Vagina (tissue), 2 donors: ENCODE data around the gene CATSPER3. TPM values are rescaled to one million over a fixed set of nuclear protein-coding genes. Genes with fewer than 3 reads are reported as not detected.

ENCODE experiments used
- DNase-seq, 2 donors: peaks; one replicate each; pipeline ENCODE4 v3.0.0-alpha.2; 2017; ENCODE audit errors: extremely low spot score in 2 of 2
- H3K27ac ChIP-seq: fragments of 200-600 bp; sonication (generic); one replicate; pipeline ENCODE4 v1.5.1; 2019
- H3K27me3 ChIP-seq: fragments of 200-600 bp; sonication (generic); one replicate; pipeline ENCODE4 v1.5.1; 2019
- H3K36me3 ChIP-seq, 2 donors: fragments of 200-600 bp; sonication (generic); one replicate each; pipeline ENCODE4 v1.5.1; 2017 to 2019
- H3K4me1 ChIP-seq: fragments of 200-600 bp; sonication (generic); one replicate; pipeline ENCODE4 v1.5.1; 2019
- H3K4me3 ChIP-seq, 2 donors: fragments of 200-600 bp; sonication (generic); 1 replicate in 1 of 2; 2 replicates in 1 of 2; pipeline ENCODE4 v1.5.1; 2016 to 2019
- H3K9me3 ChIP-seq: fragments of 200-600 bp; sonication (generic); one replicate; pipeline ENCODE4 v1.5.1; 2019
- CTCF ChIP-seq, 3 experiments: fragments of 450-650 bp in 2 of 3; fragments of 200-600 bp in 1 of 3; sonication (generic) in 1 of 3; IDR thresholded peaks; one replicate each; pipeline ENCODE4 v1.5.1; 2017 to 2019; ENCODE audit warnings: antibody characterized with exemption in 3 of 3, mild to moderate bottlenecking in 2 of 3, moderate library complexity in 2 of 3
- POLR2A ChIP-seq, 2 donors: fragments of 450-650 bp; IDR thresholded peaks; one replicate each; pipeline ENCODE4 v1.6.1; 2017; ENCODE audit warnings: antibody characterized with exemption in 2 of 2, mild to moderate bottlenecking in 2 of 2, moderate library complexity in 2 of 2
- POLR2AphosphoS5 ChIP-seq, 2 donors: sonication (generic); formaldehyde crosslinking; IDR thresholded peaks; one replicate each; pipeline ENCODE4 v1.9.0; 2017; ENCODE audit warnings: antibody characterized with exemption in 2 of 2, mild to moderate bottlenecking in 2 of 2, low read depth in 1 of 2; ENCODE audit not compliant: insufficient read depth in 1 of 2
- intact Hi-C: fragments of 100-400 bp; cut with DNase I; formaldehyde crosslinking; loops from one replicate; pipeline ENCODE4 v1.15.1; 2023
- total RNA-seq: library from RNA; depleted of rRNA; stranded (reverse); fragments of >200 nt; gene quantifications from one replicate; pipeline ENCODE4 v1.2.3, GENCODE V29; 2016

CATSPER3 gene
- total RNA-seq, 1 donor from 2014 or later = not detected

GRCh38 chr5:135050244-135050767 is 82.6 kb downstream of the CATSPER3 start:
- Histone ChIP-seq H3K27me3 (no peaks in the 10 kb centered on the region), H3K36me3 (no peaks in the 10 kb centered on the region), H3K4me3 (no peak overlapping the region), H3K4me1 (peaks cover 5% of the 10 kb centered on the region), H3K9me3 (no peaks in the 10 kb centered on the region), H3K27ac (no peak overlapping the region)
- TF ChIP-seq CTCF (IDR thresholded peaks at IDR 0.05) = no peak
- no peak for TF ChIP-seq POLR2AphosphoS5 (IDR thresholded peaks at IDR 0.05; ENCODE audit: insufficient read depth in 1 of 2, low read depth in 1 of 2)
- TF ChIP-seq POLR2A (IDR thresholded peaks at IDR 0.05) = no peak
- intact Hi-C loops = no loop called here
- no peak for DNase-seq

GRCh38 chr5:135051399-135051798 is 83.7 kb downstream of the CATSPER3 start:
- Histone ChIP-seq H3K4me1 (peaks cover 5% of the 10 kb centered on the region), H3K27ac (no peak overlapping the region), H3K9me3 (no peaks in the 10 kb centered on the region), H3K4me3 (no peak overlapping the region), H3K27me3 (no peaks in the 10 kb centered on the region), H3K36me3 (no peaks in the 10 kb centered on the region)
- intact Hi-C loops = no loop called here
- TF ChIP-seq POLR2A (IDR thresholded peaks at IDR 0.05) (no peak), CTCF (IDR thresholded peaks at IDR 0.05) (no peak), POLR2AphosphoS5 (IDR thresholded peaks at IDR 0.05; ENCODE audit: insufficient read depth in 1 of 2, low read depth in 1 of 2) (no peak)
- no peak for DNase-seq

- no peaks in the 10 kb centered on the region for H3K36me3 ChIP-seq
- peaks cover 5% of the 10 kb centered on the region for H3K4me1 ChIP-seq
- TF ChIP-seq POLR2A (IDR thresholded peaks at IDR 0.05) (no peak), POLR2AphosphoS5 (IDR thresholded peaks at IDR 0.05; ENCODE audit: insufficient read depth in 1 of 2, low read depth in 1 of 2) (no peak), CTCF (IDR thresholded peaks at IDR 0.05) (no peak)
- H3K27ac ChIP-seq = no peak overlapping the region
- no peaks in the 10 kb centered on the region for H3K9me3 ChIP-seq
- no peaks in the 10 kb centered on the region for H3K27me3 ChIP-seq
- H3K4me3 ChIP-seq = no peak overlapping the region
- no peak for DNase-seq
- intact Hi-C loops = no loop called here
These were observed 84.2 kb downstream of the CATSPER3 start for GRCh38 chr5:135051872-135052271.

GRCh38 chr5:135052511-135053145 is 84.9 kb downstream of the CATSPER3 start:
- DNase-seq = no peak
- intact Hi-C loops = no loop called here
- Histone ChIP-seq H3K4me1 (no peaks in the 10 kb centered on the region), H3K36me3 (no peaks in the 10 kb centered on the region), H3K27ac (no peak overlapping the region), H3K27me3 (no peaks in the 10 kb centered on the region), H3K9me3 (no peaks in the 10 kb centered on the region), H3K4me3 (no peak overlapping the region)
- TF ChIP-seq POLR2AphosphoS5 (IDR thresholded peaks at IDR 0.05; ENCODE audit: insufficient read depth in 1 of 2, low read depth in 1 of 2) (no peak), CTCF (IDR thresholded peaks at IDR 0.05) (no peak), POLR2A (IDR thresholded peaks at IDR 0.05) (no peak)

- H3K4me1 ChIP-seq = no peaks in the 10 kb centered on the region
- H3K27me3 ChIP-seq = no peaks in the 10 kb centered on the region
- DNase-seq = no peak
- intact Hi-C loops = no loop called here
- TF ChIP-seq POLR2AphosphoS5 (IDR thresholded peaks at IDR 0.05; ENCODE audit: insufficient read depth in 1 of 2, low read depth in 1 of 2) = no peak
- TF ChIP-seq CTCF (IDR thresholded peaks at IDR 0.05) = no peak
- no peak for TF ChIP-seq POLR2A (IDR thresholded peaks at IDR 0.05)
- no peak overlapping the region for H3K4me3 ChIP-seq
- H3K9me3 ChIP-seq = no peaks in the 10 kb centered on the region
- no peaks in the 10 kb centered on the region for H3K36me3 ChIP-seq
- no peak overlapping the region for H3K27ac ChIP-seq
These were observed 85.6 kb downstream of the CATSPER3 start for GRCh38 chr5:135053278-135053677.
